Measurements from ENCODE around the gene MYL9.

Gene MYL9
- total RNA-seq: 0 to 0.11 (median 0.06) reads per million in 9 experiments

GRCh38 chr20:36541227-36541767 lies at the start of gene MYL9:
Gene MYL9, plus strand, starts transcription at chr20:36541519. Its CDS starts 3,366 bp downstream, at chr20:36544885.
- H3K4me3 Mint-ChIP-seq: peak within 1 kb of the TSS in 1 of 2 donors; percentile 38
- peak; percentile 19 for ATAC-seq (replicated peaks)
- no peaks in the 10 kb centered on the region for H3K9me3 Mint-ChIP-seq
- DNase-seq: no peak
- H3K27ac Mint-ChIP-seq: no peak within 1 kb of the TSS
- no peaks in the 10 kb centered on the region for H3K36me3 Mint-ChIP-seq (ENCODE audit: insufficient read depth)
- no peaks in the 10 kb centered on the region for H3K27me3 Mint-ChIP-seq
- no peaks in the 10 kb centered on the region for H3K4me1 Mint-ChIP-seq (ENCODE audit: low read depth in 2 of 2)

- DNase-seq: peak; percentile 48 to 61 (median 49)
- ATAC-seq (replicated peaks): peak; percentile 93
- Mint-ChIP-seq H3K4me1 (ENCODE audit: low read depth in 2 of 2) (peaks cover 46 to 50% of the 10 kb centered on the region in 2 donors), H3K4me3 (peak overlapping the region; percentile 66 to 69), H3K36me3 (ENCODE audit: insufficient read depth) (peaks cover 8% of the 10 kb centered on the region), H3K27ac (peak overlapping the region; percentile 79 to 89), H3K27me3 (no peaks in the 10 kb centered on the region), H3K9me3 (no peaks in the 10 kb centered on the region)
These were observed 49.3 kb upstream of the MYL9 start for GRCh38 chr20:36491901-36492617.

DNA sequence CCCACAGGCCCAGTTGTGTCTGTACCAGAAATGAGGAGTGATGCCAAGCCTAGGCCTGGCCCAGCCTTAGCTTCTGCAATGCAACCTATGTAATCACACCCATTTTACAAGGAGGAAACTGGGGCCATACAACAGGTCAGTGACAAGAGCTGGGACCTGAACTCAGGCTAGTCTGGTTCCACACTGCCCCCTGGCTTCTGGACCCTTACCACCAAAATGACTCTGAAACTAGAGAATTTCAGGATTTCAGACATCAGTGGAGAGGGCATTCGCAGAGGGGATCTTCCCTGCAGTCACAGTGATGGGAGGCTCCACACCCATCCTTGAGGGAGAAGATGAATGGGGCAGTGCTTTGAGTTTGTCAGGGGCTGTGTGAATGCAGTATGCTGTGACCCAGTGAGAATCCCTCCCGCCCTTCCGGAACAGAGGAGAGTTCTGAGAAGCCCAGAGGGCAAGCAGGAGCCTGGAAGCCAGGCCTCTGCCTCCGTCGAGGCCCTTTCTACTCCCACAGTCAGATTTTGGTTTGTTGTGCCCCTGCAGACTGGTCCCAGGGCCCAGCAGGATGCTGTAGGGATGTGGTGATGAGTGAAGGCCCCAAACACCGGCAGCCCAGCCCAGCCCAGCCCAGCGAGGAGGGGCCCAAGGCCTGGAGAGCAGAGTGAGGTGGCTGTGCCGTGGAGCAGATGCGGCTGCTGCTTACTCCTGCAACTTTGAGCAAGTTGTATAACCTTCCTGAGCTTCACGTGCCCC lies 48.1 kb upstream of the MYL9 start:
- DNase-seq: no peak
- no peak for ATAC-seq (replicated peaks)
- peaks cover 13% of the 10 kb centered on the region for H3K36me3 Mint-ChIP-seq (ENCODE audit: insufficient read depth)
- H3K4me1 Mint-ChIP-seq (ENCODE audit: low read depth in 2 of 2): peaks cover 43 to 45% of the 10 kb centered on the region in 2 donors
- no peaks in the 10 kb centered on the region for H3K27me3 Mint-ChIP-seq
- H3K4me3 Mint-ChIP-seq: peak overlapping the region; percentile 29 to 66
- peak overlapping the region; percentile 62 to 79 for H3K27ac Mint-ChIP-seq
- H3K9me3 Mint-ChIP-seq: no peaks in the 10 kb centered on the region

- Mint-ChIP-seq H3K4me3 (peak overlapping the region in 1 of 2 donors; percentile 12), H3K27ac (peak overlapping the region; percentile 62 to 79), H3K4me1 (ENCODE audit: low read depth in 2 of 2) (peaks cover 40 to 45% of the 10 kb centered on the region in 2 donors), H3K9me3 (no peaks in the 10 kb centered on the region), H3K36me3 (ENCODE audit: insufficient read depth) (peaks cover 13% of the 10 kb centered on the region), H3K27me3 (no peaks in the 10 kb centered on the region)
- peak; percentile 27 for ATAC-seq (replicated peaks)
- no peak for DNase-seq
These were observed 47.6 kb upstream of the MYL9 start for GRCh38 chr20:36493801-36494114.

- H3K27me3 Mint-ChIP-seq: no peaks in the 10 kb centered on the region
- H3K4me3 Mint-ChIP-seq: no peak overlapping the region
These were observed 44.3 kb upstream of the MYL9 start for GRCh38 chr20:36496707-36497669.

GRCh38 chr20:36497856-36498255 lies 43.5 kb upstream of the MYL9 start:
- ATAC-seq (replicated peaks): no peak
- H3K4me1 Mint-ChIP-seq (ENCODE audit: low read depth in 2 of 2): peaks cover 11 to 18% of the 10 kb centered on the region in 2 donors
- peaks cover 29% of the 10 kb centered on the region for H3K36me3 Mint-ChIP-seq (ENCODE audit: insufficient read depth)
- H3K27me3 Mint-ChIP-seq: no peaks in the 10 kb centered on the region
- no peaks in the 10 kb centered on the region for H3K9me3 Mint-ChIP-seq
- H3K4me3 Mint-ChIP-seq: no peak overlapping the region
- H3K27ac Mint-ChIP-seq: no peak overlapping the region
- no peak for DNase-seq

More at GRCh38 chr20:36496707-36497669, 44.3 kb upstream of the MYL9 start:
- DNase-seq: no peak
- Mint-ChIP-seq H3K36me3 (ENCODE audit: insufficient read depth) (peaks cover 21% of the 10 kb centered on the region), H3K4me1 (ENCODE audit: low read depth in 2 of 2) (peaks cover 20 to 26% of the 10 kb centered on the region in 2 donors), H3K9me3 (no peaks in the 10 kb centered on the region), H3K27ac (no peak overlapping the region)
- no peak for ATAC-seq (replicated peaks)

DNA sequence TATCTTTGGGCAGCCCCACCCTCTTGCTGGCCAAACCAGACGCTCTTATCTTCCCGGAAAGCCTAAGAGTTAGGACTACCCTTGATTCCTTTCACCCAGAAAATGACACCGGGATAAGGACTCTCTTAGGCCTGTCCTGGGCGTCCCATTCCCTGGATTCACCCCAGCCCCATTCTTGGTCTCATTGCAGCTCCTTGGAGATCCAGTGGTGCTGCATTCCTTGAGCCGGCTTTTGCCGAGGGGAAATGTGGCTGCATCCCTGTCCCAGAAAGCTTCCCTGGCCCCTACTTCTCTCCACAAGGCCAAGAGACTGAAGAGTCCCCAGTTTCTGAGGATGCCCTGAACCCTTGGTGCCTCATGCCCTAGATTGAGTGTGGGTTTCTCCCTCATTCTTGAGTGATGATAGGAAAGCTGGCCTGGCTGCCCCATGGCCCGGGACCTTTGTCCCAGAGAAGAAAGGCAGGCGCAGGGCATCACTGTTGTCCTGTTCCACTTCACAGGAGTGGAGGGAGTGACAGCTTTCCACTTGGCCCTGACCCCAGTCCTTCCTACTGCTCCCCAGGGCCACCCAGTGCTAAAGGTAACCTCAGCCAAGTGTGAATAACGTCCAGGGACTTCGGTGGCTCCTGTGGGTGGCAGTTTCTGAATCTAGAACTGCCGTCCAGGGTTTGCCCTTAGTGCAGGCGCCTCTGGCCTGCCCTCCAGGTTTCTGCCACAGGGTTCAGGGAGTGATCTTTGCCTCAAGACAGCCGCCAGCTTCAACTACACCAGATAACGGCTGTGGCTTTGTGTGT lies 42.7 kb upstream of the MYL9 start:
- Mint-ChIP-seq H3K27ac (no peak overlapping the region), H3K27me3 (no peaks in the 10 kb centered on the region), H3K4me1 (ENCODE audit: low read depth in 2 of 2) (peaks cover 5 to 12% of the 10 kb centered on the region in 2 donors), H3K9me3 (no peaks in the 10 kb centered on the region), H3K4me3 (no peak overlapping the region), H3K36me3 (ENCODE audit: insufficient read depth) (peaks cover 35% of the 10 kb centered on the region)
- ATAC-seq (replicated peaks): no peak
- DNase-seq: no peak

- Mint-ChIP-seq H3K4me3 (no peak overlapping the region), H3K36me3 (ENCODE audit: insufficient read depth) (peaks cover 36% of the 10 kb centered on the region), H3K27ac (no peak overlapping the region), H3K9me3 (no peaks in the 10 kb centered on the region), H3K4me1 (ENCODE audit: low read depth in 2 of 2) (peaks cover 0 to 8% of the 10 kb centered on the region in 2 donors), H3K27me3 (no peaks in the 10 kb centered on the region)
- ATAC-seq (replicated peaks): no peak
- no peak for DNase-seq
These were observed 42.1 kb upstream of the MYL9 start for GRCh38 chr20:36499211-36499610.

DNA sequence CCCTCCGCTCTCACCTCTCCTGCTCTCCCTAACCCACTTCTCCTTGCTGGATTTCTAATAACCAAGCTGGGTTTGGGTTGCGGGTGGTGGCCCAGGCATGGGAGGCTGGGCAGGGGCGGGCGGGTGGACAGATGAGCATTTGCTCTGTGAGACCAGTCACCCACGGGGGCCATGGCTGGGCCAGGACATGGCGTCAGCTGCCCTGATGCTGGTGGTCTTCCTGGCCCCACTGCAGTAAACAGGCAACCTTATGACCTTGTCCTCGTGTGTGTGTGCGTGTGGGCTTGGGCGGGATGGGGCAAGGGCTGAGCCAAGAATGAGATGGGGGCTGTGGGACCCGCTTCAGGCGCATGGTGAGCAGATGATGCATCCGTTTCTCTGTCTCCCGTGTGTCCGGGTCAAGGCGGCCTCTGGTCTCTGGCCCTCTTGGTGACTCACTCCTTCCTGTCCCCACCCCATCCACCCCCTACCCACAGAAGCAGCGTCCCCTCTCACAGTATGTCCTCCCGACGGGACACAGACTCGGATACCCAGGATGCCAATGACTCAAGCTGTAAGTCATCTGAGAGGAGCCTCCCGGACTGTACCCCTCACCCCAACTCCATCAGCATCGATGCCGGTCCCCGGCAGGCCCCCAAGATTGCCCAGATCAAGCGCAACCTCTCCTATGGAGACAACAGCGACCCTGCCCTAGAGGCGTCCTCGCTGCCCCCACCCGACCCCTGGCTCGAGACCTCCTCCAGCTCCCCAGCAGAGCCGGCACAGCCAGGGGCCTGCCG lies 41.4 kb upstream of the MYL9 start:
- peaks cover 41% of the 10 kb centered on the region for H3K36me3 Mint-ChIP-seq (ENCODE audit: insufficient read depth)
- no peak for DNase-seq
- no peaks in the 10 kb centered on the region for H3K9me3 Mint-ChIP-seq
- H3K4me3 Mint-ChIP-seq: no peak overlapping the region
- no peak overlapping the region for H3K27ac Mint-ChIP-seq
- ATAC-seq (replicated peaks): no peak
- H3K27me3 Mint-ChIP-seq: no peaks in the 10 kb centered on the region
- H3K4me1 Mint-ChIP-seq (ENCODE audit: low read depth in 2 of 2): peaks cover 0 to 5% of the 10 kb centered on the region in 2 donors

GRCh38 chr20:36501367-36502006 lies 39.8 kb upstream of the MYL9 start:
- H3K9me3 Mint-ChIP-seq: no peaks in the 10 kb centered on the region
- peaks cover 40% of the 10 kb centered on the region for H3K36me3 Mint-ChIP-seq (ENCODE audit: insufficient read depth)
- peak overlapping the region in 1 of 2 donors; percentile 83 for H3K27ac Mint-ChIP-seq
- H3K4me1 Mint-ChIP-seq (ENCODE audit: low read depth in 2 of 2): no peaks in the 10 kb centered on the region
- ATAC-seq (replicated peaks) (no peak), DNase-seq (no peak)
- H3K4me3 Mint-ChIP-seq: no peak overlapping the region
- no peaks in the 10 kb centered on the region for H3K27me3 Mint-ChIP-seq

- DNase-seq (no peak), ATAC-seq (replicated peaks) (no peak)
- H3K4me3 Mint-ChIP-seq: no peak overlapping the region
- H3K9me3 Mint-ChIP-seq: no peaks in the 10 kb centered on the region
- H3K4me1 Mint-ChIP-seq (ENCODE audit: low read depth in 2 of 2): peaks cover 0 to 5% of the 10 kb centered on the region in 2 donors
- no peaks in the 10 kb centered on the region for H3K27me3 Mint-ChIP-seq
- H3K36me3 Mint-ChIP-seq (ENCODE audit: insufficient read depth): peaks cover 43% of the 10 kb centered on the region
- H3K27ac Mint-ChIP-seq: no peak overlapping the region
These were observed 37.0 kb upstream of the MYL9 start for GRCh38 chr20:36504295-36504694.

Data from effector memory CD8-positive, alpha-beta T cell (primary cell).